IMR-90 (cell line): Measurements from ENCODE around the gene SLC12A7.

ENCODE experiments used
- MAFK ChIP-seq: IDR thresholded peaks from 2 replicates; pipeline ENCODE4 v1.6.1; 2012; ENCODE audit warnings: low read depth, low read length, improper control_type of control experiment
- NFE2L2 ChIP-seq: fragments of 150-350 bp; IDR thresholded peaks from 2 replicates; pipeline ENCODE4 v1.6.1; 2016; ENCODE audit warnings: low read depth, mild to moderate bottlenecking, low read length
- POLR2A ChIP-seq: IDR thresholded peaks from 2 replicates; pipeline ENCODE4 v1.6.1; 2012; ENCODE audit warnings: mild to moderate bottlenecking, low read depth, low read length
- TF ChIP-seq, protein P1 (sequence below): conservative IDR thresholded peaks from 2 replicates; pipeline ENCODE4 v1.5.1; 2012; ENCODE audit warnings: mild to moderate bottlenecking, low read depth, low read length, improper control_type of control experiment

DNA sequence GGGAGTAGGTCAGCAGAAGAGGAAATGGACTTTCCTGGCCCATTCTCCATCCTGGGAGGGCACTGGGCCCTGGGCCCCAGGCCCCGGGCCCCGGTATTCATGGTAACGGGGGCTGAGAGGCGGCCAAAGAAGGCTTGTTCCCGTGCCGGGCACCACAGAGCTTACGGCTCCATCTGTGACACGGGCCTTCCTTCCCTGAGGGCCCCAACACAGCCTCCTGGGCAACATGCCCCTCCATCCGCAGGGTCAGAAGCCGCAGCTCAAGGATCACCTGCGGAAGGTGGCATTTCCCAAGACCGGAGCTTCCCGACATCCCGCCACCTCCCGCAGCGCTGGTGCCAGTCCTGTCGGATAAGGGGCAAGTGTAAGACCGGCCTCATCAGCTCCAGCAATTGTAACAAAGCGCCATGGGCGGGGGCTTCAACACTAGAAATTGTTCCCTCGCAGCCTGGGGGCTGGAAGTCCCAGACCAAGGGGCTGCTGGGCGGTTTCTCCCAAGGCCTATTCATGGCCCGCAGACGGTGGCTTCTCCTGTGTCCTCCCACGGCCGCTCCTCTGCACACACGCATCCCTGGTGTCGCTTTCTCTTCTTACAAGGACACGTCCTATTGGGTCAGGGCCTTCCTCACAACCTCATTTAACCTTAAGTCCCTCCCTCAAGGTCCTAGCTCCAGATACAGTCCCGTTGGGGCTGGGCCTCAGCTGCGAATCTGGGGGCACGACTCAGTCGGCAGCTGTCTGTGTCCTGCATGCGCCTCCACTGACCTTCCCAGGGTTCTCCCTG lies 31.2 kb upstream of the SLC12A7 start:
- TF ChIP-seq POLR2A (no peak), NFE2L2 (no peak), MAFK (no peak)
- TF ChIP-seq, protein P1, sequence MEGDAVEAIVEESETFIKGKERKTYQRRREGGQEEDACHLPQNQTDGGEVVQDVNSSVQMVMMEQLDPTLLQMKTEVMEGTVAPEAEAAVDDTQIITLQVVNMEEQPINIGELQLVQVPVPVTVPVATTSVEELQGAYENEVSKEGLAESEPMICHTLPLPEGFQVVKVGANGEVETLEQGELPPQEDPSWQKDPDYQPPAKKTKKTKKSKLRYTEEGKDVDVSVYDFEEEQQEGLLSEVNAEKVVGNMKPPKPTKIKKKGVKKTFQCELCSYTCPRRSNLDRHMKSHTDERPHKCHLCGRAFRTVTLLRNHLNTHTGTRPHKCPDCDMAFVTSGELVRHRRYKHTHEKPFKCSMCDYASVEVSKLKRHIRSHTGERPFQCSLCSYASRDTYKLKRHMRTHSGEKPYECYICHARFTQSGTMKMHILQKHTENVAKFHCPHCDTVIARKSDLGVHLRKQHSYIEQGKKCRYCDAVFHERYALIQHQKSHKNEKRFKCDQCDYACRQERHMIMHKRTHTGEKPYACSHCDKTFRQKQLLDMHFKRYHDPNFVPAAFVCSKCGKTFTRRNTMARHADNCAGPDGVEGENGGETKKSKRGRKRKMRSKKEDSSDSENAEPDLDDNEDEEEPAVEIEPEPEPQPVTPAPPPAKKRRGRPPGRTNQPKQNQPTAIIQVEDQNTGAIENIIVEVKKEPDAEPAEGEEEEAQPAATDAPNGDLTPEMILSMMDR = no peak
